GM18508 (cell line): ENCODE data around the gene TNFSF9.

Source experiments
- ATAC-seq: cut with Tn5 transposase; IDR thresholded peaks from one replicate; pipeline ENCODE4 v1.9.1; 2021; ENCODE audit warnings: moderate number of reproducible peaks; ENCODE audit not compliant: insufficient read depth, unreplicated experiment

The TNFSF9 gene

GRCh38 chr19:6530386-6531162 lies at the start of gene TNFSF9:
Gene TNFSF9, plus strand, starts transcription at chr19:6531026. Its CDS starts 11 bp downstream, at chr19:6531037.
- ATAC-seq, result no peak

GRCh38 chr19:6481541-6482342 lies 49.1 kb upstream of the TNFSF9 start, which contains the start of gene DENND1C:
Gene DENND1C, minus strand, starts transcription at chr19:6481787. Its CDS starts 92 bp downstream, at chr19:6481695.
- ATAC-seq, result no peak

- ATAC-seq, result no peak
Measured at GRCh38 chr19:6482343-6482686, 48.5 kb upstream of the TNFSF9 start.

GRCh38 chr19:6483235-6483634 lies 47.6 kb upstream of the TNFSF9 start:
- ATAC-seq, result no peak

GRCh38 chr19:6484230-6484629 lies 46.6 kb upstream of the TNFSF9 start:
- ATAC-seq, result no peak

- no peak for ATAC-seq
Measured at GRCh38 chr19:6484831-6485230, 46.0 kb upstream of the TNFSF9 start.

- no peak for ATAC-seq
Measured at GRCh38 chr19:6489278-6490061, 41.4 kb upstream of the TNFSF9 start.

- ATAC-seq, result no peak
Measured at GRCh38 chr19:6490134-6490533, 40.7 kb upstream of the TNFSF9 start.

GRCh38 chr19:6491802-6492592 lies 38.8 kb upstream of the TNFSF9 start:
- ATAC-seq, result no peak

GRCh38 chr19:6494438-6495036 lies 36.3 kb upstream of the TNFSF9 start:
- ATAC-seq, result no peak

GRCh38 chr19:6495947-6496346 lies 34.9 kb upstream of the TNFSF9 start:
- ATAC-seq, result no peak

- no peak for ATAC-seq
Measured at GRCh38 chr19:6498294-6499036, 32.4 kb upstream of the TNFSF9 start.

GRCh38 chr19:6499052-6499790 lies 31.6 kb upstream of the TNFSF9 start:
- ATAC-seq, result no peak

GRCh38 chr19:6500837-6501739 lies 29.7 kb upstream of the TNFSF9 start:
- no peak for ATAC-seq

- no peak for ATAC-seq
Measured at GRCh38 chr19:6501740-6502648, 28.8 kb upstream of the TNFSF9 start, which contains the start of gene TUBB4A. Gene TUBB4A, minus strand, starts transcription at chr19:6502309. Its CDS starts 97 bp downstream, at chr19:6502212.
